Inflammatory macrophage treated with lipopolysaccharide for 4 hours (primary cell): Measurements from ENCODE around the gene PARD3B.
"Not testable (repeated sequence)": the region's sequence is repeated elsewhere in the genome, so short reads cannot be mapped to it uniquely, and the experiment has no call there.

Experiments
- DNase-seq: peaks from one replicate; pipeline ENCODE4 v3.0.0-alpha.2; 2020

Gene PARD3B

GRCh38 chr2:204545861-204546735 lies 823 bp downstream of the PARD3B start:
- DNase-seq = no peak

DNA sequence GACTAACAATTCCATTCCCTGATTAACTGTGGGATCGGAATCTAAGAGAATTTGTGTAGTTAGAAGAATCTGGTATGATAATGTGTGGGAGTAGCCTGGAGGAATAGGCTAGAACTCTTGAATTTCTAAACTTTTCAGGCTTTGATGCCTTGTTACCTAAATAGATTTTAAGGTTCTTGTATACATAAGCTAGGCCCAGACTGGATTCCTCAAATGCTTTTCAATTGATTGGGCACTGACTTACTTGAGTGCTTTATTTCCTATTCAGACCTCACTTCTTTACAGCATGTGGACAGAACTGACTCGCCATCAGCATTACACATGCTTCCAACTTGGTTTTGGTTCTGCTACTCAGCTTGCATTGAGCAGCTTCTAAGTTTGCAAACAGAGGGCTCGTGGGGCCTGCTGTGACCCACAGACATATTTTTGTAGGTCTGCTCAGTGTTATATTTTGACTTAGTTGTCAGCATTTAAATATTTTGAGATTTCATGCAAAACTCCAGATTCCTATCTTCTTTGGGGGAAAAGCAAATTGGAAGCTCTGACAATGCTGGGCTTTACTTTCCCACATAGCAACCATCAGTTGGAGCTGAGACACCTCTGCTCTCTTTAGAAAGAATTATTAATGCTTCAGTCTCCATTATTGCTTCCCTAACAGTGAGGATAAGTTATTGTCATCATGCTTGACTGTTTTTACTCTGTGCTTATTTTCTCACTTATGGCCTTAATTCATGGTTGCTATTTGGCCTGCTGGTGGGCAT lies 5.7 kb downstream of the PARD3B start:
- no peak for DNase-seq

- no peak for DNase-seq
These were observed 6.2 kb downstream of the PARD3B start for GRCh38 chr2:204551512-204551863.

DNA sequence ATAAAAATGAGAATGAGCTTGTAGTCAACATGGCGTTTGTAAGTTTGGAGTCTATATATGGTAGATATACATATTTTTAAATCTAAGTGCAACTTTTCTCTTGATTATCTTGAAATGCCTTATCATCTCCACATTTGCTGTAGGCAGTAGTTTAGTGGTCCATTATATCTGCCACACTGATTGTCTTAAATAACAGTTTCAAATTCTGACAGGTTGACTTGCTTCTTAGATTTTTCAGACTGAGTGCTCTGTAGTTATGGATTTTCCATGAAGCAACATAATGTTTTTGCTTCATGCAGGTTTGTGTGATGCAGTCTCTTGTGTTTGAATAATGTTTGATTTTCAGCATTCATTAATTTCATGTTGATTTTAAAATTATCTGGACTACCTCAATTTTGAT lies 12.3 kb downstream of the PARD3B start:
- no peak for DNase-seq

DNA sequence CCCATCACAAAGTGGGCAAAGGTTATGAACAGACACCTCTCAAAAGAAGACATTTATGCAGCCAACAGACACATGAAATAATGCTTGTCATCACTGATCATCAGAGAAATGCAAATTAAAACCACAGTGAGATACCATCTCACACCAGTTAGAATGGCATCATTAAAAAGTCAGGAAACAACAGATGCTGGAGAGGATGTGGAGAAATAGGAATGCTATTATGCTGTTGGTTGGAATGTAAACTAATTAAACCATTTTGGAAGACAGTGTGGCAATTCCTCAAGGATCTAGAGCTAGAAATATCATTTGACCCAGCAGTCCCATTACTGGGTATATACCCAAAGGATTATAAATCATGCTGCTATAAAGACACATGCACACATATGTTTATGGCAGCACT lies 14.1 kb downstream of the PARD3B start:
- not testable (repeated sequence) for DNase-seq

DNA sequence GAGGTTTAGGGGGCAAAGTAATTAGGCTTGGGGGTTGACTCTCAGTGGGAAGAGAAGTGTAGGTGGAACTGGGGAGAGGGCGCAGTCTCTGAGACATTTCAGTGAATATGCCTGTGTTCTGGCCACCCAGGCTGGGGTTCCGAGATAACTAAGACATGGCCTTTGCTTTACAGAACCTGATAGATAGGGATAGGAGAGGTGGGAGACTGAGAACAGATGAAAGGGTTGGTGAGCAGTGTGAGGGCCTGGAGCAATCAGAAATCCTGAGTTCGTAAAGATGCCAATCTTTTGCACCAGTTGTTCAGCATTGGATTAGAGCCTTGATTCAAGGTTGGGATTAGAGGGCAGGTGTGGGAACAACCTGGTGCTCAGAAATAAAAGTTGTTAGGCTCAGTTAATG lies 15.6 kb downstream of the PARD3B start:
- no peak for DNase-seq

DNA sequence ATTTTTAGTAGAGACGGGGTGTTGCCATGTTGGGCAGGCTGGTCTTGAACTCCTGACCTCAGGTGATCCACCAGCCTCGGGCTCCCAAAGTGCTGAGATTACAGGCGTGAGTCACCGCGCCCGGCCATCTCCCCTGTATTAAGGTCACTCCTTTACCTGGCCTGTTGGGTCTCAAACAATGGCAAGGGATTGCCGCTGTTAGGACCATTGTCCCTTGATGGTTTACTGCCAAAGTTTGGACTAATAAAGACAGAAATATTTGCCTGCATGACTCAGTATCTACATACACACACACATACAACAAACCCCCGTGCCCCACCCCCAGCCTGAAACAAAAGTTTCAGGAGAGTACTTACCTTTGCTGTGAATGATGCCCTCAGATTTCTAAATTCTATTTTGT lies 16.5 kb downstream of the PARD3B start:
- DNase-seq = no peak

GRCh38 chr2:204566439-204566838 lies 21.2 kb downstream of the PARD3B start:
- no peak for DNase-seq

GRCh38 chr2:204570421-204570820 lies 25.1 kb downstream of the PARD3B start:
- DNase-seq = no peak

DNA sequence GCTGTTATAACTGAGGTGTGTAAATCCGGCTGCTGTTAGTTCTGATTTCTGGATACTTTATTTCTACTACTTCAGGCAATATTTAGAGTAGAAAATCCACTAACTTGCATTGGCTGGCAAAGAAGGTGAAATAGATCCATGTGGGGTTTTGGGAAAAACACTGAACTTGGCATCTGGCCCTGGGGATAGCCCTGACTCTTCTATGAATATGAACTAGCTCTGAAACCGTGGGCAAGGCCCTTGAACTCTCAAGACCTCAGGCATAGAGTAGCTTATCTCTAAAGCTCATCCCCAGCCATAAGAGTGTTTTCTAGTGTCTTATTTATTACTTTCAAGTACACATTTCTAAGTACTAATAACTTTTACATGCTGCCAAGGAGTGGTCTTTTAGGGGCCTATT lies 25.8 kb downstream of the PARD3B start:
- DNase-seq = no peak

GRCh38 chr2:204571911-204572310 lies 26.6 kb downstream of the PARD3B start:
- DNase-seq = no peak

GRCh38 chr2:204573221-204573620 lies 27.9 kb downstream of the PARD3B start:
- no peak for DNase-seq

DNA sequence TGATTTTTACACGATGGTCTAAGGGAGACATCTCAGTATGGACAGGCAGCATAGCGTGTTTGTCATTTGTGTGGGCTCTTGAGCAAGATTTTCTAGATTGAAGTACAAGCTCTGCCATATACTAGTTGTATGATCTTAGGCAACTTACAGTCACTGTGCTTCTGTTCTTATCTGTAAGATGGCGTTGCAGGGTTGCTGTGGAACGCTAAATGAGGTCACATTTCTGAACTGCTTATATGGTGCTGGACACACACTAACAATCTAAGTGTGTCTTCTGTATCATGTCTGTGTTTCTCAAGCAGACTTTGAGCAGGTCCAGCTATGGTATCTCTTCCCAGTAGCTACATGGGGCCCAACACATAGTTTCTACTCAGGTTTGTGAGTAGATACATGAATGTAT lies 29.2 kb downstream of the PARD3B start:
- no peak for DNase-seq

- DNase-seq = no peak
These were observed 30.2 kb downstream of the PARD3B start for GRCh38 chr2:204575463-204575862.

- DNase-seq = peak; percentile 11
These were observed 31.2 kb downstream of the PARD3B start for GRCh38 chr2:204576362-204576979.

DNA sequence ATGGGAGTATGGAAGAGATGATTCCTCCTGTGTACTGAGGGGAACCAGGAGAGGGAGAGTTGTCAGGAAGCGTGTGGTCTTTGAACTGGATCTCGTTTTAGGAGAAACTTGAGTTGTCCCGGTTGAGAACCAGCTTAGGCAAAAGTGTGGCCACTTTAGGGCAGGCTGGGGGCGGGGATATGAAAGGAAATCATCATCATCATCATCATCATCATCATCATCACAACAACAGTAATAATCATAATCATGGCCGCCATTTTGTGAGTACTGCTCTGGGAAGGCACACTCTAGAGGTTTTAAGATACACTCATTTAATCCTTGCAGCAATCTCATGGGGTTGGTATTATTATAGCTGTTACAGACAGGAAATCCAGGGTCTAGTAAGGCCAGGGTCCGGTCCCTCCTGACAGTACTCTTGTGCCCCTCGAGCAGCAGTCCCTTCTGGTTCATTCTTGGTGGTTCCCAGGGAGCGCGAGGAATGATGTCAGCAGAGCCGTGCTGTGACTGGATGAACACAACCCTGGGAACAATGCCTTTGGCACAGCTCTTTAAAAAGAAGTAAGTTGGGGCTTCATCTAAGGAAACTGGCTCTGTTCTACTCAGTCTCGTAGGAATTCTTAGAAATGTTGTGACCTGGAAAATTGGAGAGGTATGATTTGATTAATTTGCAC lies 33.8 kb downstream of the PARD3B start:
- DNase-seq = no peak

GRCh38 chr2:204581946-204582345 lies 36.7 kb downstream of the PARD3B start:
- no peak for DNase-seq

DNA sequence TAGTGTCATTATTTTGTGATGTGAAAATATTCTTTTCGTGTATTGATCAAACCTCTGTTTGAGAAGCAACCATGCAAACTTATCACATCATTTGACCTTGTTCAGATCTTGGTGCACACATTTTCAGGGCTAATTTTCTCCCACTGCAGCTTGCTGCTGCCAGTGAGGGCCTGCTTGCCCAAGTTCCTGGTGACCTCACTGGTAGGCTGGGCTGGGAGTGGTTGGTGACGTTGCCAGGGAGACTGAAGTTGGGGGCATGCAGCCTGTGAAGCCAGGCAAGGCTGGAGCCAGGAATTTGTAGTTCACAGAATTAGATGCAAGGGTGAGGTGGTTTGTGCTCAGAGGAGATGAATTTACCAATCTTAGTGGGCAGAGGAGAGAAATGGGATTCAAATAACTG lies 38.5 kb downstream of the PARD3B start:
- DNase-seq = no peak

- DNase-seq = no peak
These were observed 40.7 kb downstream of the PARD3B start for GRCh38 chr2:204585930-204586329.

- DNase-seq = no peak
These were observed 41.3 kb downstream of the PARD3B start for GRCh38 chr2:204586444-204587180.

DNA sequence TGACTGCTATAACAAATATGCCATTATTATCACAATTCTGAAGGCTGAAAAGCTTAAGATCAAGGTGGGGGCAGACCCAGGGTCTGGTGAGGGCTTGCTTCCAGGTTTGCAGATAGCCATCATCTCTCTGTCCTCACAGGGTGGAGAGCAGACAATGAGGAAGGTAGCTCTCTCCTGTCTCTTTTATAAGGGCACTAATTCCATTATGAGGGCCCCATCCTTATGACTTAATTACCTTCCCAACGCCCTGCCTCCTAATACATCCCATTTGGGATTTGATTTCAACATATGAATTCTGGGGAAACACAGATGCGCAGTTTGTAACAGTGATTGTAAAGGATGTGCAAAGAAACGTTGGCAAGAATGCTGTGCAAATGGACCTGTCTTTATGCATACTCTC lies 44.8 kb downstream of the PARD3B start:
- no peak for DNase-seq

DNA sequence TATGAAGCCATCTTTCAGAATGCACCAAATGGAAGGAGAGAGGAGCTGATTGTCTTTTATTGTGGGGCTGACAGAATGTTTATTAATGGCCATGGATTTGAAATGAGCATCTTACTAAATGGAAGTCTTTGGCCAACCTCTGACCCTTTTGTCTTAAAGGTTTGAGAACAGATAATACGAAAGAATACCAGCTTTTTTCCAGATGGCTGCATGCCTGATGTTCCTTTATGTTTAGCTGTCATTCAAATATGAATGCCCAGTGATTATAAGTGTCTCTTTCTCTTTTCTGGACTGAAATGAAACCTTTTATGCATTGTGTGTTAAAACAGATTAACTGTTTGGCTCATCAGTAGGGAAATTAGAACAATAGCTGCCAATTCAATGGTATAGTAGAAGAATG lies 46.0 kb downstream of the PARD3B start:
- DNase-seq = no peak

DNA sequence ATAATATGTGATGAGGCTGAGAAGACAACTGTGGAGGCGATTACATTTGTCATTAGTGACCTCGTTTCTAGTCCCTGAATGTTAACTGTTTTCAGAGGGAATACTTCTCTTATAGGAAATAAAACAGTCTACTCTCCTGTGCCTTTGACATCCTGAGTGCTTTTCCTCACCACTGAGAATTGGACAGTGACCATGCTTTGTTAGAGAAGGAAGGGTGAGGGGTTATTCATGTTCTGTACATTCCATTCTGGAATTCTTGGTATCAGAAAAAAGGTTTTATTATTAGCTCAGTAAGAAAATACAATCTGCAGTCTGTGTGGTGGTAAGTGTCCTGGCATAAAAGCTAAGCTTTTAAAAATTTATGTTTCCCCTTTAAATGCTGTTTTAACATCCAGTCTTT lies 58.8 kb downstream of the PARD3B start:
- DNase-seq = no peak
